ENCODE data around the gene TET1. TPM values are rescaled to one million over a fixed set of nuclear protein-coding genes. Genes with fewer than 3 reads are reported as not detected.

Gene TET1
- total RNA-seq, 1 experiment from 2014 or later = 3.0 TPM

DNA sequence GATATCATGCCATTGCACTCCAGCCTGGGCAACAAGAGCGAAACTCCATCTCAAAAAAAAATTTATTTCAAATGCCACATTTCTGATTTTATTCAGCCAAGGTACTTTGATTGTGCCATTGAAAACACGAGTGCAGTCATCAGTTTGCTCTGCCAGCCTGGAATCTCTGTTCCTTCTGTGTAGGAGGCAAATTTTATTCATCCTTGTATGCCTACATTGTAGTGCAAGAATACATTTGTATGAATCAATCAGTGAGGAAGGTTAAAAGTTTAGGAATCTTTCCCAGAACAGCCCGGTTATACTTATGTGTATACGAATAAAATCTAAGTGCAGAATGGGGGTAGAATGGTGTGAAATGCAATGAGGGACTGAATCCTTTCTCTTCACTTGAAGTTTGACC lies 886 bp upstream of the TET1 start:
- Histone ChIP-seq H2AFZ (ENCODE audit: low read length) (0 out of 2 replicates have a peak overlapping the region, but pooled peaks have one; percentile 97), H3K27me3 (ENCODE audit: low read length) (no peaks in the 10 kb centered on the region), H3K27ac (ENCODE audit: low read length) (no peak overlapping the region), H3K9me2 (replicated peaks; ENCODE audit: low read length) (no peaks in the 10 kb centered on the region), H3K9ac (ENCODE audit: low read length) (no peak overlapping the region), H3K4me1 (ENCODE audit: insufficient read depth, low read length) (no peaks in the 10 kb centered on the region), H3K4me2 (ENCODE audit: low read length) (peak overlapping the region; percentile 92; the same call in 1 of the 2 replicates), H3K79me2 (ENCODE audit: low read length) (peaks cover 11% of the 10 kb centered on the region; the same call in 1 of the 2 replicates), H3K36me3 (ENCODE audit: low read depth, low read length) (no peaks in the 10 kb centered on the region), H3F3A (ENCODE audit: low read length, unreplicated experiment) (no peaks in the 10 kb centered on the region), H3K4me3 (ENCODE audit: low read length) (no peak overlapping the region), H3K9me3 (ENCODE audit: low read length) (no peaks in the 10 kb centered on the region), H4K20me1 (ENCODE audit: low read length) (no peaks in the 10 kb centered on the region)
- DNase-seq = no peak
- ATAC-seq = no peak
- no TSS peak for BruUV-seq (replicated peaks)
- TF ChIP-seq, protein P1, sequence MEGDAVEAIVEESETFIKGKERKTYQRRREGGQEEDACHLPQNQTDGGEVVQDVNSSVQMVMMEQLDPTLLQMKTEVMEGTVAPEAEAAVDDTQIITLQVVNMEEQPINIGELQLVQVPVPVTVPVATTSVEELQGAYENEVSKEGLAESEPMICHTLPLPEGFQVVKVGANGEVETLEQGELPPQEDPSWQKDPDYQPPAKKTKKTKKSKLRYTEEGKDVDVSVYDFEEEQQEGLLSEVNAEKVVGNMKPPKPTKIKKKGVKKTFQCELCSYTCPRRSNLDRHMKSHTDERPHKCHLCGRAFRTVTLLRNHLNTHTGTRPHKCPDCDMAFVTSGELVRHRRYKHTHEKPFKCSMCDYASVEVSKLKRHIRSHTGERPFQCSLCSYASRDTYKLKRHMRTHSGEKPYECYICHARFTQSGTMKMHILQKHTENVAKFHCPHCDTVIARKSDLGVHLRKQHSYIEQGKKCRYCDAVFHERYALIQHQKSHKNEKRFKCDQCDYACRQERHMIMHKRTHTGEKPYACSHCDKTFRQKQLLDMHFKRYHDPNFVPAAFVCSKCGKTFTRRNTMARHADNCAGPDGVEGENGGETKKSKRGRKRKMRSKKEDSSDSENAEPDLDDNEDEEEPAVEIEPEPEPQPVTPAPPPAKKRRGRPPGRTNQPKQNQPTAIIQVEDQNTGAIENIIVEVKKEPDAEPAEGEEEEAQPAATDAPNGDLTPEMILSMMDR (conservative IDR thresholded peaks at IDR 0.05; ENCODE audit: low read depth, low read length) = no peak
- TF ChIP-seq EZH2 (IDR thresholded peaks at IDR 0.05; ENCODE audit: low read length, unreplicated experiment) = no peak
- CTCF ChIA-PET = interaction anchor here (0.6 to 1.0 kb wide), 2 partner anchors 9 to 37 kb away, joined by 3 to 4 read pairs; no protein-coding TSS in a partner anchor
- intact Hi-C loops (cut with micrococcal nuclease) = no loop called here
- POLR2A ChIA-PET (ENCODE audit: unreplicated experiment) = no interaction called here

DNA sequence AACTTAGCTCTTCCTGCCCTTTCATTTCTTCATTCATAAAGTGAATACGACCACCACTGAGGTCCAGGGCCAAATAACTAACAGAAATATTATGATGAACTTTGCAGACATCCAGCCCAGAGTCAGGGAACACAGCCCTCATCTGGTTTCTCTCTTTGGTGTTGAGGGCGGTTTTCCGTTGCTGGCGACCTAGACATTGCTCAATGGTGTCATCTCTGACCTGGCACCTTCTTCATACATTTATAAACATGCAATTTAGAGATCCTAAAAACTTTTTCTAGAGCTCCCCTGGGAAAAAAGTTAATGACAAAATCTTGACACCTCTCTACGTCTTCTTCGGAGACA lies 324 bp upstream of the TET1 start:
- CTCF ChIA-PET = interaction anchor here (0.6 to 1.0 kb wide), 3 partner anchors 9 to 79 kb away, joined by 3 to 5 read pairs (median 4); no protein-coding TSS in a partner anchor
- no peaks in the 10 kb centered on the region for H3K9me3 ChIP-seq (ENCODE audit: low read length)
- no TSS peak for BruUV-seq (replicated peaks)
- no peaks in the 10 kb centered on the region for H3K9me2 ChIP-seq (replicated peaks; ENCODE audit: low read length)
- no peak overlapping the region for H3K9ac ChIP-seq (ENCODE audit: low read length)
- H3K36me3 ChIP-seq (ENCODE audit: low read depth, low read length) = no peaks in the 10 kb centered on the region
- H3K27me3 ChIP-seq (ENCODE audit: low read length) = no peaks in the 10 kb centered on the region
- H4K20me1 ChIP-seq (ENCODE audit: low read length) = no peaks in the 10 kb centered on the region
- H3K79me2 ChIP-seq (ENCODE audit: low read length) = peaks cover 11% of the 10 kb centered on the region; the same call in 1 of the 2 replicates
- peak overlapping the region; percentile 96 for H3K4me3 ChIP-seq (ENCODE audit: low read length)
- no peaks in the 10 kb centered on the region for H3F3A ChIP-seq (ENCODE audit: low read length, unreplicated experiment)
- H2AFZ ChIP-seq (ENCODE audit: low read length) = peak overlapping the region; percentile 97
- peak; percentile 40 for ATAC-seq
- H3K27ac ChIP-seq (ENCODE audit: low read length) = no peak overlapping the region
- POLR2A ChIA-PET (ENCODE audit: unreplicated experiment) = interaction anchor here (0.7 kb wide), 1 partner anchor 41 kb away, joined by 4 read pairs; no protein-coding TSS in a partner anchor
- peak overlapping the region; percentile 92 for H3K4me2 ChIP-seq (ENCODE audit: low read length)
- H3K4me1 ChIP-seq (ENCODE audit: insufficient read depth, low read length) = no peaks in the 10 kb centered on the region
- intact Hi-C loops (cut with micrococcal nuclease) = loop anchor here (1.0 kb wide), 1 partner anchor 40 kb away; no protein-coding TSS in a partner anchor
- DNase-seq = no peak
- TF ChIP-seq EZH2 (IDR thresholded peaks at IDR 0.05; ENCODE audit: low read length, unreplicated experiment) = no peak
- TF ChIP-seq, protein P1 (conservative IDR thresholded peaks at IDR 0.05; ENCODE audit: low read depth, low read length) = no peak
- TF ChIP-seq EZH2phosphoT487 (IDR thresholded peaks at IDR 0.05; ENCODE audit: borderline replicate concordance, low read length) = no peak
